ENCODE data around the gene KIN.
"Not testable (repeated sequence)": the region's sequence is repeated elsewhere in the genome, so short reads cannot be mapped to it uniquely, and the experiment has no call there.

KIN gene

DNA sequence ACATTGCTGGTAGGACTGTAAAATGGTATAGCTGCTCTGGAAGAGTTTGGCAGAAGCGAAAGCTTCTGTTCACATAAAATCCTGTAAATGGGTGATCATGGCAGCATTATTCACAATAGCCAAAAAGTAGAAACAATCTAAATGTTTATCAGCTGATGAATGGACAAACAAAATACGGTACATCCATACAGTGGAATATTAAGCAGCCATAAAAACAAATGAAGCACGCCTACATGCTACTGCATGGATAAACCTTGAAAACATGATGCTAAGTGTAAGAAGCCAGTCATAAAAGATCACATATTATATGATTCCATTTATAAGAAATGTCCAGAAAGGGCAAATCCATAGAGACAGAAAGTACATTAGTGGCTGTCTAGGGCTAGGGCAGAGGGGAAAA, 32.7 kb downstream of the KIN start:
- TF ChIP-seq ZFX (IDR thresholded peaks at IDR 0.05), result no peak
- TF ChIP-seq, protein P1, sequence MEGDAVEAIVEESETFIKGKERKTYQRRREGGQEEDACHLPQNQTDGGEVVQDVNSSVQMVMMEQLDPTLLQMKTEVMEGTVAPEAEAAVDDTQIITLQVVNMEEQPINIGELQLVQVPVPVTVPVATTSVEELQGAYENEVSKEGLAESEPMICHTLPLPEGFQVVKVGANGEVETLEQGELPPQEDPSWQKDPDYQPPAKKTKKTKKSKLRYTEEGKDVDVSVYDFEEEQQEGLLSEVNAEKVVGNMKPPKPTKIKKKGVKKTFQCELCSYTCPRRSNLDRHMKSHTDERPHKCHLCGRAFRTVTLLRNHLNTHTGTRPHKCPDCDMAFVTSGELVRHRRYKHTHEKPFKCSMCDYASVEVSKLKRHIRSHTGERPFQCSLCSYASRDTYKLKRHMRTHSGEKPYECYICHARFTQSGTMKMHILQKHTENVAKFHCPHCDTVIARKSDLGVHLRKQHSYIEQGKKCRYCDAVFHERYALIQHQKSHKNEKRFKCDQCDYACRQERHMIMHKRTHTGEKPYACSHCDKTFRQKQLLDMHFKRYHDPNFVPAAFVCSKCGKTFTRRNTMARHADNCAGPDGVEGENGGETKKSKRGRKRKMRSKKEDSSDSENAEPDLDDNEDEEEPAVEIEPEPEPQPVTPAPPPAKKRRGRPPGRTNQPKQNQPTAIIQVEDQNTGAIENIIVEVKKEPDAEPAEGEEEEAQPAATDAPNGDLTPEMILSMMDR (conservative IDR thresholded peaks at IDR 0.05), result no peak
- H3K27ac ChIP-seq, result no peak overlapping the region

DNA sequence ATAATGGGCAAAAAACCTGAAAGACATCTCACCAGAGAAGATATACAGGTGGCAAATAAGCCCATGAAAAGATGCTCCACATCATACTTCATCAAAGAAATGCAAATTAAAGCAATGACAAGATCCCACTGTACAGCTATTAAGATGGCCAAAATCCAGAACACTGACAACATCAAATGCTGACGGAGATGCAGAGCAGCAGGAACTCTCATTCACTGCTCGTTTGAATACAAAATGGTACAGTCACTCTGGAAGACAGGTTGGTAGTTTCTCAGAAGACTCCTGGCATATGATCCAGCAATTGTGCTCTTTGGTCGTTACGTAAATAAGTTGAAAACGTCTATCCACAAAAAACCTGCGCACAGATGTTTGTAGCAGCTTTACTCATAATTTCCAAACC, 35.5 kb downstream of the KIN start:
- H3K27ac ChIP-seq, result no peak overlapping the region
- no peak for TF ChIP-seq ZFX (IDR thresholded peaks at IDR 0.05)
- TF ChIP-seq, protein P1 (conservative IDR thresholded peaks at IDR 0.05), result no peak

DNA sequence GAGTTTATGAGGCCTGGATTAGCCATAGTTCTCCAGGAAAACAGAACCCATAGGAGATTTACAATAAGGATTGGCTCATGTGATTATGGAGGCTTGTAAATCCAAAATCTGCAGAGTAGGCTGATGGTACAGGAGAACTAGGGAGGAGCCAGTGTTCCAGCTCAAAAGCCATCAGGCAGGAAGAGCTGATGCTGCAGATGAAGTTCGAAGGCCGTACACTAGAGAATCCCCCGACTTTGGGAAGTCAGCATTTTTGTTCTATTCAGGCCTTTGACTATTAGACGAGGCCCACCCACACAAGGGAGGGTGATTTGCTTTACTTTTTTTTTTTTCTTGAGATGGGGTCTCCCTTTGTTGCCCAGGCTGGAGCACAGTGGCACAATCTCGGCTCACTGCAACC, 37.6 kb downstream of the KIN start:
- H3K27ac ChIP-seq, result no peak overlapping the region
- TF ChIP-seq ZFX (IDR thresholded peaks at IDR 0.05), result no peak
- TF ChIP-seq, protein P1 (conservative IDR thresholded peaks at IDR 0.05), result no peak

DNA sequence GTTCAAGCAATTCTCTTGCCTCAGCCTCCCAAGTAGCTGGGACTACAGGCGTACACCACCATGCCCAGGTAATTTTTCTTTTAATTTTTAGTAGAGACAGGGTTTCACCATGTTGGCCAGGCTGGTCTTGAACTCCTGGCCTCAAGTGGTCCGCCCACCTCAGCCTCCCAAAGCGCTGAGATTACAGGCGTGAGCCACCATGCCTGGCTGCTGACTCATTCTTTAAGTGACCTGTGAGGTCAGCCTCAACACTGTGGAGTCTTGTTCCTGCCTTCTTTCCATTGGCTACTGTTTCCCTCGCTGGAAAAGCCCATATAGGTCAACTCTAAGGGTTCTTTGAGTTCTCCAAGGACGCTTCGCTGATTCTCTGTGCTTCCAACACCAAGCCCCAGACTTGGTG, 39.2 kb downstream of the KIN start:
- H3K27ac ChIP-seq, result not testable (repeated sequence)

DNA sequence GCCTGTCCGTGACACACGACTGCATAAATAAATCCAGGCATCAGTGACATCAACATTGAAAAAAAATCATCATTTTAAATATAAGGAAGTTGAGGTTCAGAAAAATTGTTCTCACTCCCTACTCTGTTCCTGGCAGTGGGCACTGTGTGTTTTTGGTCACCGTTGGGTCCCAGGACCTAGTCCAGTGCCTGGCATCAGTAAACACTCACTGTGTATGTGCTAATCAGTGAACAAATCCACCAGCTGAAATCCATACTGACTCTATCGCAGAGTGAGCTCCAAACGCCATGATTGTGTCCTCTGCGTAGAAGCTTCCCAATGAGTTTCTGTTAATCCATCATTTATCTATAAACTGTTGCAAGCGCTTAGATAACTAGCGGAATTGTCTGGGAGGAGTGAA, 43.5 kb downstream of the KIN start:
- TF ChIP-seq, protein P1 (conservative IDR thresholded peaks at IDR 0.05), result no peak
- no peak for TF ChIP-seq ZFX (IDR thresholded peaks at IDR 0.05)
- H3K27ac ChIP-seq, result no peak overlapping the region

DNA sequence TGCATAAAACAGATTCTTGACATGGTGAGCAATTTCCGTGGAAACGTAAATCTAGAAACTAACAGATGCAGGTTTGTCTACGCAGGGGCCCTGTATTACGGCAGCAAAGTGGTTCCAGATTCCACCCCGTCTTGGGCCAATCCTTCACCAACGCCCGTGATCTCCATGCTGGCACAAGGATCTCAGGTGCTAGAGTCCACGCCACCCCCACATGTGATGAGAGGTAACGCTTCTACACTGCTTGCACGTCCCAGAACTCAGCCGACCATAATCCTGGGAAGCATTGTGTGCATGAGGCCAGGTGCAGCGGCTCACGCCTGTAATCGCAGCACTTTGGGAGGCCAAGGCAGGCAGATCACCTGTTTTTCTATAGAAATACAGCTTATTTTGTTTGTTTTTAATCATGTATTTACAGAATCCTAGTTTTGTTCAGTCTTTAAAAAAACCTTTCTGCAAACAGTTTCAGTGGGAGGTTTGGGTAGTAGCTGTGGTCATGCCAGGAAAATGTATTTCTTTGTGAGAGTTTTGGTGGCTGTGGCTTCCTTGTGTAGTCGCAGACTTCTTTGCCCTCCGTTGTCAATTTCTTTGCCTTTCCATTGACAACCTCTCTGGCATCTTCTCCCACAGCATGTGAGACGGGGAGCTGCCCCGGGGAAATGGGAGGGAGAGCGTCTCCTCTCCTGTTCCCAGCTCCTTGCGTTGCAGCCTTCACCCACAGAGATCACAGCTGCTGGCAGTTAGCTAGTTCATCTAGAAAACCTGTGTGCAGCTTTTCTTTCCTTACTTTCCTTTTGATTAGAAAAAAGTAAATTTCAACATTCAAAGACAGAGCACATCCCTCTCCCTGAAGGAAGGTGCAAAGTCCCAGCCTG, 49.0 kb downstream of the KIN start:
- no peak overlapping the region for H3K27ac ChIP-seq
- TF ChIP-seq, protein P1 (conservative IDR thresholded peaks at IDR 0.05), result no peak
- TF ChIP-seq ZFX (IDR thresholded peaks at IDR 0.05), result no peak

DNA sequence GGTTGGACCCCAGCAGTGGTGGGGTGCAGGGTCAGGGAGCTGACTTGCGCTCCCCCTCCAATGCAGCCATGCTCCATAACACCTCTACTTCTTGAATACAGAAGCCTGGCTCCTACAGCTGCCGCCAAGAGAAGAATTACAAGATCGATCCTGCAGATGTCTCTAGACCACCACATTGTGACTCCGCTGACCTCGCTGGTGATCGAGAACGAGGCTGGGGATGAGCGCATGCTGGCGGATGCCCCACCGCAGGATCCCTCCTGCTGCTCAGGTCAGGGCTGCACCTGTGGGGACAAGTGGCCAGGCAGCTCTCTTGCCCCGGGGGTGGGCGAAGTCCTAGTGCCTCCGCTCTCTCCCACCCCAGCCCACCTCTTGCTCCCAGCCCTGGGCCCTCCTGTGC, 53.0 kb downstream of the KIN start:
- no peak overlapping the region for H3K27ac ChIP-seq
- no peak for TF ChIP-seq ZFX (IDR thresholded peaks at IDR 0.05)
- TF ChIP-seq, protein P1 (conservative IDR thresholded peaks at IDR 0.05), result no peak

All from C4-2B (cell line).